Peyer's patch (tissue), 4 donors: ENCODE measurements around the gene DHDH.

ENCODE experiments used
- CTCF ChIP-seq, 6 experiments: fragments of 450-650 bp in 4 of 6; fragments of 200-600 bp in 2 of 6; sonication (generic) in 1 of 6; IDR thresholded peaks; one replicate each; pipeline ENCODE4 v1.5.1; 2017 to 2019; ENCODE audit warnings: antibody characterized with exemption in 6 of 6, mild to moderate bottlenecking in 3 of 6, moderate library complexity in 1 of 6
- POLR2A ChIP-seq, 2 donors: fragments of 450-650 bp; IDR thresholded peaks; one replicate each; pipeline ENCODE4 v1.5.1; 2017; ENCODE audit warnings: antibody characterized with exemption in 2 of 2, mild to moderate bottlenecking in 2 of 2, moderate library complexity in 2 of 2

DNA sequence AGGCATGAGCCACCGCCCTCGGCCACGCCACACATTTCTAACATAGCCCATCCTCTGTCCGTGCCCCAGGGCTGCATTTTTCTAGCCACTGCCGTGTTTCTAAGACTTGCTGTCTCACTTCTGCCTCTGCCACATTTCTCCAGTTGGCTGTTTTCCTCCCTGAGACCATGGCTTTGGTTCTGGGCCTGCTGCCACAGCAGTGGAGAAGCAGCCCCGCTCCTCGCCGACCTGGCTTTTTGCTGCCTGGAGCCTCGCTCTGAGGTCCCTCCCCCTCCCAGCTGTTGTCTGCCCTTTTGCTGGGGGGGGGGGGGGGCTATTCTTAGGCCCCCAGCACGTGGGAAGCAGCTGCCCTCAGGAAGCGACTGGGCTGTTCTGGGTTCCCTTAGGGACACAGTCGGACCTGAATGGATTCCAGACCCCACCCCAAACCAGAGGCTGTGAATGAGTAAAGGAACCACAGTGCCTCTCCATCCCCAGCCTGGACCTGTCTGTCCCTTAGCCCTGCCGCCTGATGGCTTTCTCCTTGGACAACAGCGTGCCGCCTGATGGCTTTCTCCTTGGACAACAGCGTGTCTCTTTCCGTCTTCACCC lies 56.3 kb downstream of the DHDH start:
- no peak for TF ChIP-seq CTCF (IDR thresholded peaks at IDR 0.05)
- TF ChIP-seq POLR2A (IDR thresholded peaks at IDR 0.05) = no peak
